Nasal cavity respiratory epithelium epithelial cell of viscerocranial mucosa (primary cell): ENCODE measurements around the gene REV1. TPM values are rescaled to one million over a fixed set of nuclear protein-coding genes. Genes with fewer than 3 reads are reported as not detected.

Experiments
- total RNA-seq: library from RNA; depleted of rRNA; stranded (reverse); fragments of >200 nt; gene quantifications from 2 replicates; pipeline ENCODE4 v1.2.3, GENCODE V29; 2014

REV1 gene
- 46.8 and 67.8 TPM in 2 replicates for total RNA-seq

DNA sequence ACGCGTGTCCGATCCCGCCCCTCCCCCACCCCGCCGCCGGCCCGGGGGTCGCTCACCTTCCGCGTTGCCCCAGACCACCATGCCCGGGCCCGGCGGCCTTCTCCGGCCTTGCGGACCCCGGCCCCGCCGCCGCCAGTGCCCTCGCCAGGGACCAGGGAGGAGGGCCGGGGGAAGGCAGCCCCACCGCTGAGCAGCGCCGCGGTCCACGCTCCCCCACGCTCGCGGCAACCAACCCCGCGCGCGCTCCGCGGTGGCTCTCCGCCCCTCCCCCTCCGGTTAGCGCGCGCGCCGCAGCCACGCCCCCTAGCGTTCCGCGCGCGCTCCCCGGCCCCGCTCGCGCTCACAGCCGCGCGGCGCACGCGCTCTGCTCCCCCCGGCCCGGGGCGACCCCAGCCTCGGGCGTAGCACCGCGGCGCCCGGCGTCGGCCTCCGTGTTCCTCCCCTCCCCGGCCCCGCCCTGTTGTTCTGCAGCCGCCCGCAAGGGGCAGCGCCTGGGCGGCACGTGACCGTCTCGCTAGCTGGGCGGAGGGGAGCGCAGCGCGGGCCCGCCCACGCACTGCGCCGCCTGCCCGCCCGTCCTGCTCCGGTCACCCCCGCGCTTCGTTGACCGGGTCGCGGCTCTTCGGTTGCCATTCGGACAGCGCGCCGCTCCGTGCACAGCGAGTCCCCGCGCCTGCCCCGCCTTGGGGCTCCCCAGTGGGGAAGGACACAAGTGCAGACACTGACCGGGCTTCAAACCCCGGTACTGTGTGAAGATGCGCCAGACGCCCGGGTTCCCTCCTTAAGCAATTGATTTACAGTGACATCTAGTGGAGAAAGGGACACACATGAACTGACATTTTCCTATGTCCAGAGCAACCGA is at the start of gene REV1:
REV1 (minus strand) TSS at position 257 of the 862 bp plus-strand sequence. CDS start 25,042 bp downstream, outside the sequence.

Other genes starting within 250 kb of the REV1 start
- gene LYG2, start 234.4 kb downstream of the REV1 start, total RNA-seq: not detected in 2 replicates
- gene LYG1, start 188.8 kb downstream of the REV1 start, total RNA-seq: 0.68 and 0.78 TPM in 2 replicates
- 63.2 and 65.2 TPM in 2 replicates for gene TXNDC9, start 153.7 kb downstream of the REV1 start, total RNA-seq
- gene EIF5B, start 152.6 kb downstream of the REV1 start, total RNA-seq: 24.3 and 58.0 TPM in 2 replicates